Fibroblast of peridontal ligament (primary cell): Measurements from ENCODE around the gene LCTL.
A peak's percentile ranks its signal among the peaks of the same experiment; 100 is the strongest.
"Not testable (repeated sequence)": the region's sequence is repeated elsewhere in the genome, so short reads cannot be mapped to it uniquely, and the experiment has no call there.

ENCODE experiments used
- DNase-seq: peaks from one replicate; pipeline ENCODE4 v3.0.0-alpha.2; 2010; ENCODE audit errors: extremely low read depth

LCTL gene

DNA sequence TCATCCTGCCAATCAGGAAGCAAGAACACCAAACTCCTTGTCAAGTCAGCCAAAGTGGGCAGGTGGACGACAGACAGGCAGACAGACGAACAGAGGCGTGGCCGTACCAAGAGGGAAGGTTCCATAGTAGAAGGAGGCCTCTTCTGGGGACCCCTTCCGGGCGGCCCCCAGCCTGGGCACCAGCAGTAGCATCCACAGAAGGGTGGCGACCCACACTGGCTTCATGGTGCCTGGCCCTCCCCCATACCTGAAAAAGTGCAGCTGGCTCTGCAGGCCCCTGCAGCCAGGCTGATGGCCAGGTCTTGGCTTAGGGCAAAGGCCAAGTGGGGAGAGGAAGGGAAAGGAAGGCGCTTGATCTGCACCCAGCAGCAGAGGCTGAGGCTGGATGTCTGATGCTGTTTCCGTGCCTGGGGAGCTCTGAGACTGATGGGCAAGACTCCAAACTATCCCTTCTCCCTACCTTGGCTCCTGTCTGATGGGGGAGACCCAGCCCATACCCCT lies 607 bp downstream of the LCTL start:
- DNase-seq, result no peak

DNA sequence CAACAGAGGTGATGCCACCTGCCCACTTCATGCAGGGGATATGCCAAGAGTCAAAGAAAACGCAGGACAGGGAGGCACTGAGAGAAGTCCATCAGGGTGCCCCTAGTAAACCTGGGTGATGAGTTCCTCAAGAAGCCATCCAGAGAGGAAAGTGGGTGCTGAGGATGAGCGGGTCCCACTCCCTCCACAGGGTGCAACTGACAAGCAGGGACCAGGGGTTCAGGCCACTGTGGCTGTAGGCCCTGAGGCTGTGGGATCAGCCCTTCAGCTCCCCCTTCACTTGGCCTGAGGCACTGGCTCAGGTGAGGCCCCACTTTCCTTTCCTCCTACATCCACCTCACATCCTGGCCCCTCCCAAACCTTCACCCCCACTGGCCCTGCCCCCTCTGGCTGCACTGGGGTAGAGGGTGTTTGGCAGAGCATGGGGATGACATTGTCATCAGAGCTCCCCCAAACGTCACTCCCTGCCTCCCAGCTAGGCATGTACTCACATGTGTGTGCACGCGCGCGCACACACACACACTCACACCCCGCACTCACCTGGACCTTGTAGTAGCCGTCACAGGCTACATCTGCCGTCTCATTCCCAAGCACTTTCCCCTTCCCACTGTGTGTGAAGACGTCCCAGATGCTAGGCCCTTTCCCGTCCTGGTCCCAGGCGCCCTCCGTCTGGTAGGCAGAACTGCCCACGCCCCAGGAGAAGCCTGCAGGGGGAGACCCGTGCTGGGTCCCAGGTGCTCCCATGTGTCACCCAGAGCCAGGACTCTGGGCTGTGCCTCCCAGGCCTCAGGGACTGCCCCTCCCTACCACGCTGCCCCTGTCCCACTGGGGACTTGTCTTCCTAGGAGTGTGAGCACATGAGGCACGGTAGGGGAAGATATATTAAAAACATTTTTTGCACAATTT lies 1.4 kb downstream of the LCTL start:
- DNase-seq, result no peak

DNA sequence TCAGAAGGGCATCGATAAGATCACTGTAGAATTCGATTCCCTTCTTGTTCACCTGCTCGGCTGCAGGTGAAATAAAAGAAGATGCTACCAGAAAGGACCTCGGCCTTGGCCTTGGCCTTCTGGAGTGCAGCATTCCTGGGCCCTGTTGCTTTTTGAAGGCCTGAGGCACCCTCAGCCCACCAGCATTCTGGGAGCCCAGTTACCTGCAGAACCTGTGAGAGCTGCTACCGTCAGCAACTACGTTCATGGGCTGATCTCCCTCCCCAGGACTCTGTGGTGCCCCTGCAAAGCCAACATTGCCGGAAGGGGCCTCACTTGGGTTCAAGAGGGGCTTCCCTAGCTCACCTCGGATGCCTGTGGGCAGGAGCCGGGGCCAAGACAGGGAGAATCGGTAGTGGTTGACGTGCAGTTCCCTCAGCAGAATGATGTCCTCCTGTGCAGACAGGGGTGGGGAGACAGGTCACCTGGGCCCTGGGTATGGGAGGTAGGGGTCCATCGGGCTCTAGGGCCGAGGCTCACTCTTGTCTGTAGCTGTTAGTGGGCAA lies 2.2 kb downstream of the LCTL start:
- no peak for DNase-seq

DNA sequence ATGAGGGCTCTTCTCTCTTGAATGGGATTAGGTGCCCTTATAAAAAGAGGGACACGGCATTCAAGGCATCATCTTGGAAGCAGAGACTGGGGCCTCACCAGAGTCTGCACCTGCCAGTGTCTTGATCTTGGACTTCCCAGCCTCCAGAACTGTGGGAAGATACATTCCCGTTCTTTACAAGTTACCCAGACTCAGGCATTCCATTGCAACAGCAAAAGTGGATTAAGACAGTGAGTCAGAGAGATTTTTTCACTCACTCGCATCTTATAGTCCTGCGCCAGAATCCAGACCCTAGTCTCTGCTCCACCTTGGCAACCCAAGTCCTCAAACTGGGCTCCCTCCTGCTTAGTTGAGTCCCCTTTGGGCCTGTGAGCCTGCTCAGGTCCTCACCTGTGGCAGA lies 2.7 kb downstream of the LCTL start:
- DNase-seq, result no peak

DNA sequence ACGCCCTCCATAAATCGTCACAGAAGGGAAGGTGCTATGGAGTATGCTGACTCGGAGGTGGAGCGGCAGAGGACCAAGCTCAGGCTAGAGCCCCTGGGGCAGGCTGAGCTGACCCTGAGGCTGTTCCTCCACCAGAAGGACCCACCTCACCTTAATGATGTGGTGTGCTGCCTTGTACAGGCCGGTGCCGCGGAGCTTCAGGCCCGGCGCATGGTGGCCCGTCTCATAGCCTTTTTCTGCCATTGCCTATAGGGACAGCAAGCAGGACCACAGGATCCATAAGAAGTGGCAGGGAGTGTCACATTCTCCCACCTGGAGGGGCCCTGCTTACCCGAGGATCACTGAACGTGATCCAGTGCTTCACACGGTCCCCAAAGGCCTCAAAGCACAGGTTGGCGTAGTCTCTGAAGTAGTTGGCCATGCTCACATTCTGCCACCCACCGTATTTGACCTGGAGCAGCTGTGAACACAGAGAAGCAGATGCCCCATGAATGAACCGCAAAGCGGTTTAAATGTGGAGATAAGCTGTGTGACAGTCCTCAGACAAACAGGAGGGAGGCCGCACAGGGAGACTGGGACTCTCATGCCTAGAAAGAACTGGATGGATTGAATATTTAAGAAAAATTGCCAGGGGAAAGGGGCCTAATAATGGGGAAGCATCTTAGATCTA lies 4.8 kb downstream of the LCTL start:
- no peak for DNase-seq

DNA sequence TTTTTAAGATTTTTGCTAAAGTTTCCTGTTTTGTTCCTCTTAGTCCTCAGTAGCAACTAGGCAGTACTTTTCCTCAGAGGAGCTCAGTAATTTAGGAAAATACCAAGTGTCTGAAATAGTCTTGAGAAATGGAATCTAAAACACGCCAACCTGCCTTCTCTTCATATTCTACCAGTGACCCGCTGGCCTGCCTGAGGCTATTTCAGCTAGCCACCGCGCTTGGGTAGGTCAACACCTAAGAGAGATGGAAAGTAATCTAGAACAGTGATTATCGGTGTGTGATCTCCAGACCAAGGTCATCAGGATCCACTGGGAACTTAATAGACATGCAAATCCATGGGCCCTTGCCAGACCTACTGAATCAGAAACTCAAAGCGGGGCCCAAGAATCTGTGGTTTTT lies 7.5 kb downstream of the LCTL start:
- no peak for DNase-seq

DNA sequence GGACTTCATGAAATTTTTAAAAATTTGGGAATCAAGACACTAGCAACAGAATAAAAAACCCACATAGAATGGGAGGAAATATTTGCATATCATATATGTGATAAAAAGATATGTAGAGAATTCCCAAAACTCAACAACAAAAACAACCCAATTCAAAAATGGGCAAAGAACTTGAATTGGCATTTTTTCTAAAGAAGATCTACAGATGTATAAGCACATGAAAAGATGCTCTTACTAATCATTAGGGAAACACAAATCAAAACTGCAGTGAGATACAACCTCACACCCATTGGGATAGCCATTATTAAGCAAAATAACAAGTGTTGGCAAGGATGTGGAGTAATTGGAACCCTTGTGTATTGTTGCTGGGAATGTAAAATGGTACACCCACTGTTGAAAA lies 10.1 kb downstream of the LCTL start:
- DNase-seq, result no peak

DNA sequence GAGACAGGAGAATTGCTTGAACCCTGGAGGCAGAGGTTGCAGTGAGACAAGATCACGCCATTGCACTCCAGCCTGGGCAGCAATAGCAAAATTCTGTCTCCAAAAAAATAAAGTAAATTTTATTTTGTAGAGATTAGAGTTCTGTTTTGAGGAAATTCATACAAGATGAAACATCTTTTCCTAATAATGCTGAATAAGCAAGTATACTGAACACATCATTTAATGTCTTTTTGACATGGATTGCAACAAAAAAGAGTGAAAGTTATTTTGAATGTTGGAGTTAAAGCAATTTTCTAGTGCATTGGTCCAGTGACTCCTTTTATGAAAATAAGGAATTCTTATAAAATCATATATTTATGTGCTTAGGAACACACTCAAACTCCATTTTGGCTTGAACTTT lies 20.5 kb downstream of the LCTL start:
- no peak for DNase-seq

DNA sequence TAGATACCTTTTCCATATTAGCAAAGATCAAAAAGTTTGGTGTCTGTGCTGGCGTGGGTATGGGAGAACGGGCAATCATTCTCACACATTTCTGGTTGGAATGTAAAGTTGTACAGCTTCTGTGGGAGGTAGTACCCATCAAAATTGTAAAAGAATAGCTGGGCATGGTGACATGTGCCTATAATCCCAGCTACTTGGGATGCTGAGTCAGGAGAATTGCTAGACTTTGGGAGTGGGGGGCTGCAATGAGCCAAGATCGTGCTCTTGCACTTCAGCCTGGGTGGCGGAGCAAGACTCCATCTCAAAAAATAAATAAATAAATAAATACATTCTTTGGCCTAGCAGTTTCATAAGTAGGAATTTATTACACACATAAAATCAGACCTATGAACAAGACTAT lies 22.9 kb downstream of the LCTL start:
- DNase-seq, result no peak

DNA sequence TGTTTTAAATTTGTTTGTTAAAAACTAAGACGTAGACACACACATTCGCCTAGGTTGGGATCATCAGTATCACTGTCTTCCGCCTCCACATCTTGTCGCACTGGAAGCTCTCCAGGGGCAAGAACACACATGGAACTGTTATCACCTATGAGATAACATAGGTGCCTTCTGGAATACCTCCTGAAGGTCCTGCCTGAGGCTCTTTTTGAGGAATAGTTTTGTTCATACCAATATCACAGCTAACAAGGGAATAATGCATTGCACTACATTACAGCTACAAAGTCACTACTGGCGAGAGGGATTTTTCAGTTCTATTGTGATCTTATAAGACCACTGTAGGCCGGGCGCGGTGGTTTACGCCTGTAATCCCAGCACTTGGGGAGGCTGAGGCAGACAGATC lies 30.7 kb downstream of the LCTL start:
- DNase-seq, result no peak

DNA sequence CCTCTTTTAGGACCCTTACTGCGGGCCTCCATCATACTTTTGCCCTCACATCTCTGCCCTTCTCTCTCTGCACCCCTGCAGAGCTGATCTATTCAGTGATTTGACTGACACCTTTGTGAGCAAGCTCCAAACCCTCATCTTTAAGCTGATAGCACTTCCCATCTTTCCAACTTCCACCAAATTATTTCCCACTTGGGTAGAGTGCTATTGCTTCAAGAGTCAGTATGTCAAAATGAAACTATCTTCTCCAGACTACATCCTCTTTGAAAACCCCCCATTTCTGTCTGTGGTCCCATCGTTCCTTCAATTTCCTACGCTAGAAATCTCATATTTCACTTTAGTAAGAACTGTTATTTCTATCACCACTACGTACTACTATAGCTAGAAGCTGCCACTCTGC lies 41.0 kb downstream of the LCTL start:
- DNase-seq, result no peak

DNA sequence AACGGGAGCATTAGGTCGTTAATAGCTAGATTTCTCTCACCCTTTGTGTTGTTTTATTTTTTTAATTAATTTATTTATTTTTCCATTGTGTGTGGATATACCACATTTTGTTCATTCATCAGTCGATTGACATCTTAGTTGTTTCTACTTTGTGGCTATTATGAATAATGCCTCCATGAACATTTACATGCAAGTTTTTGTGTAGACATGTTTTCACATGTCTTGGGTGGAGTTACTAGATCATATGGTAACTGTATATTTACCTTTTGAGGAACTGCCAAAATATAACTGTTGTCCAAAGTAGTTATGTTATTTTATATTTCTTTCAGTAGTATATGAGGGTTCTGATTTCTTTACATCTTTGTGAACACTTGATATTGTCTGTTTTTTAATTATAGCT lies 41.9 kb downstream of the LCTL start:
- DNase-seq, result no peak

DNA sequence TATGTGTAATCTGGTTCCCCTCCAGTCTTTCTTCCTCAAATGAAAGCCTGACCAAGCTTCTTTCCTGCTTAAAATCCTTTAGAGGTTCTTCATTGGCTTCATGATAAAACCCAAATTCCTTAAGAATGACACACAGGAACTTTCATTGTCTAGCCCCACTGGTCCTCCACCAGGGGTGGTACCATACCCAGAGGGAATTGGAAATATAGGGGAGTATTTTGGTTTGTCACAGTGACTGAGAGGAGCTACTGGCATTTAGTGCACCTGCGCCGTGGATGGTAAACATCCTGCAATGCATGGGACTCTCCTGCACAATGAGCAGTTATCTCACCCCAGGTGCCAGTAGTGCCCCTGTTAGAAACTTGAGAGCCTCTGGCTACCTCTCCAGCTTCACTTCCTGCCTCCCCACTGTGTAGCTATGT lies 49.9 kb downstream of the LCTL start:
- DNase-seq, result no peak

DNA sequence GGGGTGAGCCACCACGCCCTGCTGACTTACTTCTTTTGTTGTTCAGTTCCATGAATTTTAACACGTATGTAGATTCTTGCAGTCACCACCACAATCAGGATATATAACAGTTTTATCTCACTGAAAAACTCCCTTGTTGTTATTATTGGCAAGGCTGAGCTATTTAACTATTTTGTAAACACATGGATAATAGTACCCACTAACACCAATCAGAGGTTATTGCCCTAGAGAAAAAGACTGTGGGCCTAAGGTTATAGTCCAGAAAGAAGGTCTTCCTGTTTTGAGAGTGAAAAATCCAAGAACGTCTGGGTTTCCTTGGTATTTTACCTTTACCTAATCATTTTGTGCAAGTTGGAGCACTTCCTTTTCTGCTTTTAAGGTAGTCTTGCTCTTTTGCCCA lies 51.2 kb downstream of the LCTL start:
- no peak for DNase-seq

DNA sequence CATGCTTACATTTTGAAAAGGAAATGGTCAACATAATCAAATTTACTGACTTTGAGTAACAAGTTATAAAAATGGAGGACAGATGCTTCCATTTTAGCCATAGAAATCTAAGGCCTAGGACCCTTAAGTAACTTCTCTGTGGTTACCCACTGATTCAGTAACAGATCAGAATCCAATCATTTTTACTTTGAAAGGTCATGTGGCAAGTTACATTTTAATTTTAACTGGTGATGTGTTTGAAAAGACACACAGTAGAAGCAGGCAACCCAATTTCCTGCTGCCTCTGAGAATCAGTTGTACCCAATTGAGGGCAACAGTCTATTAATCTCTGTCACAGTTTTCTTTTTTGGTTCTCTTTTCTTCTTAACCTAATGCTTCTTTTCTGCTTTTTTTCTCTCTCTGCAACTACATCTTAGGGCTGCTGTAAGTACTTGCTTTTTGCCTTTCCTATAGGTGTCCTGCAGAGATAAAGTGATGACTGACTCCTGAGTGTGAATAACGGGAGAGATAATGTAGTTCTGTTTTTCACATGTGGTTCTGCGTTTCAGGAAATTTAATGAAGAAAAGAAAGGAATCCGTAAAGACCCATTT lies 57.4 kb downstream of the LCTL start:
- no peak for DNase-seq

DNA sequence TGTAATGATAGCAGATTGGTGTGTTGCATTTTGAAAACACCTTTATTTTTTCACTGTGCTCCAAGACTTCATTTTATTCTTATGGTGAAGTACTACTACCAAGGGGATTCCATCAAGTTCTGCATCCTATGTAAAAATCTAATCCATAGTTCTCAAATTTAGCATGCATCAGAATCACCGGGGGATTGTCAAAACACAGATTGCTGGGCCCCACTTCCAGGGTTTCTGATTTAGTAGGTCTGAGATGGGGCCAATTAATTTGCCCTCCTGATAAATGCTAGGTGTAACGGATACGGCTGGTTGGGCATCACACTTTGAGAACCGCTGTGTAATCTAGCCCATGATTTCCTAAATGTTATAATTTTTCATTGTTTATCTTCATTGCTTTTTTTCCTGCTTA lies 60.0 kb downstream of the LCTL start:
- no peak for DNase-seq

DNA sequence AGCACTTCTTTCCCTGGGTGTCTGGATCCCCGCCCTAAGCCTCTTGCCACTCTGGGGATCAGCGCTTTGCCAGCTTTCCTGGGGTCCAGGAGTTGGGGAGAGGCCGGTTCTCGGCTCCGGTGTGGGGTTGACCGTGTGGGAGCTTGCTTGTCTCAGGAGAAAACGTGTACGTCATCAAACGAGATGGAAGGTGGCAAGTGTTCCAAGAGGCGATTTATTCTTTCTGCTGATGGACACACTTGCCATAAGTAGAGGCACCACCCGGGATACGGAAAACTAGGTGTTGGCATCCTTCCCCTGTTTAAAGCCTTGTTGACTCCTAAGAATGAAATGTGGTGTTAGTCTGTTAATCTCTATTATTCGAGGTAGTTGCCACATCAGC lies 60.4 kb downstream of the LCTL start:
- DNase-seq, result no peak

DNA sequence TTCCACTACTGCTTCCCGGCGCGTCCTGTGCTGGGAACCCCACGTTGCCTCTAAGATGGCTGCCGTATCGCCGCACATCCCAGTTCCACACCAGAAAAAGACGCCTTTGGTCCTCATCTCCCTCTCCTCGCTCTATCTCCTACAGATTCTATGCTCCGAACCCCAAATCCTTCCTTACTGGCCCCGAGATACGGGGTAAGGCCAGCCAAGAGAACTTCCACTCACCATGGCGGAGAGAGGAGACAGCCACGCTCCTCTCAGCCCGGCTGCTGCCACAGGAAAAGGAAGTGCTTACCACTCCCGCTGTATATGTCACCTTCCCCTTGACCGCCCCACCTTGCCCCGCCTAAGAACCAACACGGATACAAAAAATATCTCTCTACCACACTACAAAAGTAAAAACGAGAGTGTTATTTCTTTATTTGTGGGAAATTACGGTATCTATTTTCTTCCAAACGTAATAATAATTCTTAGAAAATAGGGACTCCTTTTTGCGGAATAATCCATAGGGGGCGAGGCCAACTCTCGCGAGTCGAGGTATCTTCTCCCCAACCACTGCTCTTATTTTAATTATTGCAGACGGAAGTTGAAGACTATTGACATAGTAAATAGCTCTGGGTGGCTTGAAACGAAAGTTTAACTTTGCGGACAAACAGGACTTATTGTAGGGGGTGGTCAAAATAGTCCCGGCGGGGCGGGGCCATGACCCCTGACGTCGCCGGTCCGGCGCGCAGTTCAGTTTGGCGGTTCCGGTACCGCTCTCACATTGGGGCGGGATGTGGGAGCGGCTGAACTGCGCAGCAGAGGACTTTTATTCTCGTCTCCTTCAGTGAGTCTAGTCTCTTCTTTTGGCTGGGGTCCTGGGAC lies 61.0 kb downstream of the LCTL start, which contains the start of the genes RPL4 and ZWILCH:
RPL4 (minus strand) TSS at position 293 of the 867 bp plus-strand sequence; CDS start at position 228, 65 bp downstream.
ZWILCH (plus strand) TSS at position 764 of the 867 bp plus-strand sequence; CDS start at position 777, 13 bp downstream.
- peak; percentile 94 for DNase-seq

DNA sequence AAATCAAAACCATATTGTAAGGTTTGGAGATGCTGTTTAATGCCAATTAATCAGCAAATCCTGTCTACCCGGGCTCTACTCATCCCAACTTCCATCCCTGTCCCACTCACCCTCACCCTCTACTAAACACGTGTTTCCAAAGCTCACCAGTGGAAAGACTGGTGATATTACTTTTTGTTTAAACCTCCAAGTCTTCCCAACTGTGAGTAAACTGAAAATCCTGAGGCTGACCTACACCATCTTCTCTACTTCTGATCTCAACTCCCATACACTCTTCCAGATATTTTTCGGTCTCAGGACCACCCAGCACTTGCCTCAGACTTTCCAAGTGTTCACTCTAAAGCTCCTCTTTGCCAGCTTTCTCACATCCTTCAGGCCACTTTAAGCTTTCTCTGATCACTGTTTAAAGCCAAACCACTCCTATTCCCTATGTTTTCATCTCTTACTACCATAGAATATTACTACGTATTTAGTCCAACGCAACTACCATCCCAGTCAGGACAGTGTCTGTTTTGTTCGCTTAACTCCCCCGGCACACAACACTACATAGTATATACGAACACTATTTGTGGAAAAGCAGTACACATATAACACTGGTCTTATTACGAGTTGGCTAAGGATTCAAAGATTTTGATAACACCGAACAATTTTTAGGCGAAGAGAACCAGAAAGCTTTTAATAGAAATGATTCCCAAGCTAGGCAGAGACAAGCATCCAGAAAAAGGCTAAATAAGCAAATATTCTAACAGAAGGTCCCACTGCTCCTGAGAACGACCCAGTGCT lies 61.8 kb downstream of the LCTL start:
- no peak for DNase-seq

DNA sequence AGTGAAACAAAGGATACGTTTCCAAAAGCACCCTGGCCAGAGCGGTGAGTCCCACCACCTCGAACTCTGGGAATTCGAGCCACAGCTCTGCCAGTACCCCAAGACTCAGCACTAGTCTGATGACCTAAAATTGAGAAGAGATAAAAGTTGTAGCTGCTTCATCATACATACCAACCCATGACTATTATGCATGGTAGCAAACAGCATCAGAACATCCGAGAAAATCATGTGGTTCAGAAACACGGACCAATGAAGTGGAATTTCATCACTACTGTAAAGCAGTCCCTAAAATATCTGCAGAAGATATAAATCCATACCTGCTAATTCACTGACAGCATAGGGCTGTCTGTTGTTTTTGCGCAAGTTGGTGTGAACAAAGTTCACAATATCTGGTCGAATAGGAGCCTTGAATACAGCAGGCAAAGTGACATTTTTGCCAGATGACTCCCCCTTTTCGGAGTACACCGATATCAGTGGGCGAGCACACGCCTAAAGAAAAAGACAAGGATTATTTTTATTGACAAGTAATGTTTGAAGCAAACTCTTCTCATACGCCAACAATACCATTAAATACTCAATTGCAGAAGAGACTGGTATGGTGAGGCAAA lies 62.7 kb downstream of the LCTL start:
- not testable (repeated sequence) for DNase-seq
